ENCODE measurements around the gene SPNS2. TPM values are rescaled to one million over a fixed set of nuclear protein-coding genes. Genes with fewer than 3 reads are reported as not detected.

SPNS2 gene
- total and polyA plus RNA-seq, 2 donors (not counting 1 experiment from before 2014, with no cell fraction given), result 0.48 TPM; not detected in 1

DNA sequence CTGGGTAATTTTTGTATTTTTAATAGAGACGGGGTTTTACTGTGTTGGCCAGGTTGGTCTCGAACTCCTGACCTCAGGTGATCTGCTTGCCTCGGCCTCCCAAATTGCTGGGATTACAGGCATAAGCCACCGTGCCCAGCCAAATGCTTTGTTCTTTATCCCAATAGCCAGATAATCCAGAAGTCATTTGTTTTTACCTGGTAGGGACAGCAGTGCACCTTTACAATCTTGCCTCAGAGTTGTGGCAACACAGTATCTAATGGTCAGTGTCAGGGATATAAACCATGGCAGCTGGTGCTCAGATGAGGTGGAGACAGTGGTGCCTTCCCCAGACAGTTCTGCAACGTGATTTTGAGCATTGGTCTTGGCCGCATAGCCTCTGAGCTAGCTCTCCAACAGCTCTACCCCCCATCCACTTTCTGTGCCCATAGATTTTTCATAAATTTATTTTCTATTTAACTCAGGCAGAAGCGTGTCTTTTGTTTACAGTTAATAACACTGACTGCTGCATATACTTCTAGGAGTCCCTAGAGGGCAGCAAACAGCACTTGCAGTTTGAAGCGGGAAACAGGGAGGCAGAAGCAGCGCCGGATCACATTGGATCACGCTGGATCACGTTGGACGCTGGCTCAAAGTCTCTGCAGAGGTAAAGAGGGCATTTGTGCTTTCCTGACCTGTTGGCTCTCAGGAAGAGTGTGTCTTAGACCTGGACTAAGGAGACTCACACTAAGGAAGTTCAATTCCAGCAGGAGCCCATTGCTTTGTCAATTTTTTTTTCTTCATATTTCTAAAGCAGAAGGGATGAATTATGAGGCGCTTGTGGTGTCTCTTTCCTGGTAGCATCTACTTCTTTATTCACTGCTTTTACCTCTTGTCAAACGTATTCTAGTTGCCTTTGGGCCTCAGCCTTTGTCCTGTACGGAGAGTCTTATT lies 66.8 kb downstream of the SPNS2 start:
- Histone ChIP-seq H2AFZ (ENCODE audit: insufficient read depth, low read depth, low read length, poor library complexity, severe bottlenecking) (peak overlapping the region; percentile 71), H3K9me3 (ENCODE audit: control extremely low read depth in 1 of 3, control insufficient read depth in 2 of 3, insufficient read depth in 1 of 3, low read length in 2 of 3) (no peaks in the 10 kb centered on the region), H3K4me2 (replicated peaks; ENCODE audit: low read depth, low read length, poor library complexity, severe bottlenecking) (peak overlapping the region; percentile 68), H3K36me3 (replicated peaks in 1 of 2; ENCODE audit: control extremely low read depth in 1 of 2, control insufficient read depth in 1 of 2, extremely low read depth in 1 of 2, insufficient read depth in 2 of 2, low read length in 1 of 2) (no peaks in the 10 kb centered on the region), H3K79me2 (ENCODE audit: control insufficient read depth, insufficient read depth, low read length) (no peaks in the 10 kb centered on the region), H3K9ac (ENCODE audit: low read length) (no peak overlapping the region), H3K4me3 (ENCODE audit: control extremely low read depth in 1 of 5, extremely low read depth in 1 of 5, insufficient read depth in 1 of 5, low read depth in 2 of 5, low read length in 4 of 5) (no peak overlapping the region), H3K27me3 (replicated peaks in 1 of 4; ENCODE audit: control extremely low read depth in 1 of 4, control insufficient read depth in 3 of 4, insufficient read depth in 4 of 4, low read length in 3 of 4) (no peaks in the 10 kb centered on the region), H3K27ac (ENCODE audit: low read length in 2 of 2) (no peak overlapping the region), H4K20me1 (ENCODE audit: control insufficient read depth, insufficient read depth, low read length, poor library complexity, severe bottlenecking) (no peaks in the 10 kb centered on the region), H3K4me1 (ENCODE audit: control insufficient read depth in 2 of 2, insufficient read depth in 2 of 2, low read length in 2 of 2) (peaks cover 14 to 19% of the 10 kb centered on the region in 2 donors)
- no peaks in the 10 kb centered on the region for H3K27me3 Mint-ChIP-seq
- no peak overlapping the region for H3K27ac Mint-ChIP-seq
- TF ChIP-seq EZH2 (IDR thresholded peaks at IDR 0.05; ENCODE audit: borderline replicate concordance, insufficient read depth, low read depth, low read length, poor library complexity, severe bottlenecking) (no peak), CTCF (IDR thresholded peaks at IDR 0.05) (peak; percentile 92)
- peak overlapping the region; percentile 73 for H3K4me3 Mint-ChIP-seq
- POLR2A ChIA-PET, result interaction anchor here (1.5 kb wide), 1 partner anchor 10 kb away, joined by 5 read pairs; the partner anchor contains the start of gene MYBBP1A
- intact Hi-C loops (cut with micrococcal nuclease), result loop anchor here (1.0 to 10.0 kb wide), 6 partner anchors 10 to 351 kb away; partner anchors contain the start of genes CHRNE, MYBBP1A, PELP1 and PSMB6
- CTCF ChIA-PET, result interaction anchor here (0.7 to 5.1 kb wide), 14 partner anchors 10 to 343 kb away, joined by 3 to 65 read pairs (median 5); partner anchors contain the start of gene MYBBP1A
- 40% methylated on average over 14 of the region's 16 CpGs for whole genome bisulfite sequencing (ENCODE audit: insufficient coverage)
- peak; percentile 74 for ATAC-seq (ENCODE audit: low read depth)
- H3K4me1 Mint-ChIP-seq, result peaks cover 25% of the 10 kb centered on the region
- no peaks in the 10 kb centered on the region for H3K9me3 Mint-ChIP-seq (ENCODE audit: insufficient read depth)
- DNase-seq, result peak; percentile 71

Data from B cell (primary cell).